ENCODE data around the gene NAA15. TPM values are rescaled to one million over a fixed set of nuclear protein-coding genes. Genes with fewer than 3 reads are reported as not detected.
"Not testable (repeated sequence)": the region's sequence is repeated elsewhere in the genome, so short reads cannot be mapped to it uniquely, and the experiment has no call there.

Gene NAA15
- 10 to 100 TPM; 32.4 to 55.5 TPM for total RNA-seq

DNA sequence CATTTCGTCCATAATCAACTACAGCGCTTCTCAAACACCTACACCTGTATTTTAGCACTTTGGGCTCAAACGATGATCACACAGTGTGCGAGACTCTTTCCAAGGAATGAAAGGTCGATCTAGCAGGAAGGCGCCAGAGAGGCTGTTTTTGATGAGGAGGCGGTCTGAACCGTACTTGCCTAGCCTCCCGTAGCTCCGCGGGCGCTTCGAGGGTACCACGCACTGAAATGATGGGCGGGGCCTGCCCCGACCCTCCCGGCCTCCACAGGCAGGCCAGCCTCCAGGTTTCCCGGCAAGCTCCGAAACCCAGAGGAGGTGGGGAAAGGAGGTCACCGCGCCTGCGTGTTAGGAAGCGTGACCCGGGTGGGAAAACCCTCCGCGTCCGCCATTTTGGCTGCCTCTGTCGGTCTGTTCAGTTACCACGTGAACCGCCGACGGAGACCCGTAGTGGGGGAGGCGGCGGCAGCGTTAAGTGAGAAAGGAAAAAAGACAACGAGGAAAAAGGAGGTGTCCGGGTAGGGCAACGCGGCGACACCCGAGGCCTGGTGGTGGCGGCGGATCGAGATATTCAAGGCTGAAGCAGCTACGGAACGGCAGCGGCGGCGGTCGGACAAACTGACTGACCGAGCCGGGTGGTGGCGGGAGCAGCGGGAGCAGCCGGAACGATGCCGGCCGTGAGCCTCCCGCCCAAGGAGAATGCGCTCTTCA is at the start of gene NAA15:
NAA15 (plus strand) TSS at position 393 of the 708 bp plus-strand sequence; CDS start at position 666, 273 bp downstream.
- DNase-seq: peak; percentile 98
- TF ChIP-seq CTCF (IDR thresholded peaks at IDR 0.05): no peak

GRCh38 chr4:139253046-139253445 is 48.3 kb upstream of the NAA15 start:
- no peak for DNase-seq
- intact Hi-C loops (cut with DNase I): no loop called here
- Histone ChIP-seq H3K9ac (ENCODE audit: low read depth in 2 of 2, low read length in 2 of 2) (no peak overlapping the region), H3K9me3 (no peaks in the 10 kb centered on the region), H3K36me3 (no peaks in the 10 kb centered on the region), H3K27ac (no peak overlapping the region), H3K4me1 (no peaks in the 10 kb centered on the region), H3K4me3 (no peak overlapping the region), H3K27me3 (no peaks in the 10 kb centered on the region)
- no peak for TF ChIP-seq CTCF (IDR thresholded peaks at IDR 0.05)

More for the DNA sequence above, at the start of gene NAA15:
- intact Hi-C loops (cut with DNase I): loop anchor here (5.0 to 10.0 kb wide), 2 partner anchors 154 to 214 kb away; partner anchors contain the start of gene RAB33B
- Histone ChIP-seq H3K9ac (ENCODE audit: low read depth in 2 of 2, low read length in 2 of 2) (peak within 1 kb of the TSS; percentile 81 to 93), H3K4me1 (no peaks in the 10 kb centered on the region), H3K4me3 (peak within 1 kb of the TSS; percentile 87), H3K9me3 (no peaks in the 10 kb centered on the region), H3K27me3 (no peaks in the 10 kb centered on the region), H3K36me3 (no peaks in the 10 kb centered on the region), H3K27ac (peak within 1 kb of the TSS; percentile 94)

- no peaks in the 10 kb centered on the region for H3K36me3 ChIP-seq
- no peaks in the 10 kb centered on the region for H3K4me1 ChIP-seq
- no peak overlapping the region for H3K9ac ChIP-seq (ENCODE audit: low read depth in 2 of 2, low read length in 2 of 2)
- no peaks in the 10 kb centered on the region for H3K27me3 ChIP-seq
- TF ChIP-seq CTCF (IDR thresholded peaks at IDR 0.05): no peak
- H3K4me3 ChIP-seq: no peak overlapping the region
- intact Hi-C loops (cut with DNase I): no loop called here
- no peak for DNase-seq
- no peaks in the 10 kb centered on the region for H3K9me3 ChIP-seq
- no peak overlapping the region for H3K27ac ChIP-seq
Measured at GRCh38 chr4:139253713-139254112, 47.6 kb upstream of the NAA15 start.

DNA sequence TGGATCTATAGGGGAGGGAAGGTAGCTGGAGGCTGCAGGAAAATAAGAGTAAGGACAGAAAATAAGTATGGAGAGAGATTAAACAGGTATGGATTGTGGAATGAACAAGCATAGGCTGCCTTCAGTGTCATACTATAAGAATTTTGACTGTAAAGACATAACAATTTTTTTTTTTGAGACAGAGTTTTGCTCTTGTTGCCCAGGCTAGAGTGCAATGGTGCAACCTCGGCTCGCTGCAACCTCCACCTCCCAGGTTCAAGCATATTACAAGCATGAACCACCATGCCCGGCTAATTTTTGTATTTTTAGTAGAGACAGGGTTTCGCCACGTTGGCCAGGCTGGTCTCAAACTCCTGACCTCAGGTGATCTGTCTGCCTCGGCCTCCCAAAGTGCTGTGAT is 45.7 kb upstream of the NAA15 start:
- H3K36me3 ChIP-seq; intact Hi-C loops (cut with DNase I); H3K4me1 ChIP-seq; H3K27ac ChIP-seq; H3K9me3 ChIP-seq; H3K27me3 ChIP-seq; H3K4me3 ChIP-seq; DNase-seq; H3K9ac ChIP-seq (ENCODE audit: low read depth in 2 of 2, low read length in 2 of 2): not testable (repeated sequence)

GRCh38 chr4:139256349-139256748 is 45.0 kb upstream of the NAA15 start:
- TF ChIP-seq CTCF (IDR thresholded peaks at IDR 0.05): no peak

GRCh38 chr4:139265654-139266053 is 35.7 kb upstream of the NAA15 start:
- no peak for DNase-seq
- Histone ChIP-seq H3K27ac (no peak overlapping the region), H3K9ac (ENCODE audit: low read depth in 2 of 2, low read length in 2 of 2) (no peak overlapping the region), H3K27me3 (no peaks in the 10 kb centered on the region), H3K36me3 (no peaks in the 10 kb centered on the region), H3K4me1 (no peaks in the 10 kb centered on the region), H3K4me3 (no peak overlapping the region), H3K9me3 (no peaks in the 10 kb centered on the region)
- intact Hi-C loops (cut with DNase I): no loop called here
- TF ChIP-seq CTCF (IDR thresholded peaks at IDR 0.05): no peak

More at GRCh38 chr4:139256349-139256748, 45.0 kb upstream of the NAA15 start:
- intact Hi-C loops (cut with DNase I): no loop called here
- H3K27me3 ChIP-seq: no peaks in the 10 kb centered on the region
- H3K36me3 ChIP-seq: no peaks in the 10 kb centered on the region
- H3K9ac ChIP-seq (ENCODE audit: low read depth in 2 of 2, low read length in 2 of 2): no peak overlapping the region
- H3K4me3 ChIP-seq: no peak overlapping the region
- no peak overlapping the region for H3K27ac ChIP-seq
- no peak for DNase-seq
- no peaks in the 10 kb centered on the region for H3K9me3 ChIP-seq
- no peaks in the 10 kb centered on the region for H3K4me1 ChIP-seq
